GM12878 (cell line): ENCODE measurements around the gene CXXC5. TPM values are rescaled to one million over a fixed set of nuclear protein-coding genes. Genes with fewer than 3 reads are reported as not detected.
"Not testable (repeated sequence)": the region's sequence is repeated elsewhere in the genome, so short reads cannot be mapped to it uniquely, and the experiment has no call there.

Source experiments
- ATAC-seq: fragments of 200-7000 bp; cut with Tn5 transposase; 3 replicates; pipeline ENCODE4 v1.9.1; 2020; ENCODE audit warnings: mild to moderate bottlenecking, moderate library complexity
- BruUV-seq: library from RNA; stranded (reverse); fragments of 400-500 nt; replicated peaks from 2 replicates; lab custom pipeline; 2021; lab: Mats Ljungman, UMichigan
- CTCF ChIA-PET: fragments of 300-600 bp; sonication (Branson Sonifier 250); formaldehyde crosslinking; extraction: SDS; loops from one replicate; lab custom pipeline; 2021; ENCODE audit warnings: inconsistent platforms; lab: Yijun Ruan, JAX
- POLR2A ChIA-PET: fragments of 350-600 bp; formaldehyde crosslinking; extraction: SDS; loops from one replicate; lab custom pipeline; 2021; ENCODE audit warnings: inconsistent platforms; lab: Charles Lee
- RAD21 ChIA-PET: fragments of 300-600 bp; sonication (Branson Sonifier 250); formaldehyde crosslinking; loops from one replicate; lab custom pipeline; 2023; ENCODE audit warnings: antibody characterized with exemption; ENCODE audit not compliant: unreplicated experiment; lab: Charles Lee
- SMC1A ChIA-PET: fragments of 300-600 bp; sonication (Branson Sonifier 250); formaldehyde crosslinking; loops from one replicate; lab custom pipeline; 2023; ENCODE audit not compliant: unreplicated experiment, uncharacterized antibody; lab: Charles Lee
- DNase-seq: peaks from one replicate; pipeline ENCODE4 v3.0.0-alpha.2; 2011; ENCODE audit warnings: low read depth, low spot score
- FAIRE-seq: peaks from 3 replicates; lab custom pipeline; 2011; peaks lifted over from hg19 to GRCh38; lab: Jason Lieb, UNC
- H2AFZ ChIP-seq: 2 replicates; pipeline ENCODE4 v1.6.0; 2011; ENCODE audit warnings: low read depth, low read length, control low read depth; ENCODE audit not compliant: control insufficient read depth
- H3K27ac ChIP-seq: 2 replicates; pipeline ENCODE4 v1.5.1; 2011; ENCODE audit warnings: control low read depth; ENCODE audit not compliant: control insufficient read depth, insufficient read depth
- H3K27me3 ChIP-seq, 2 experiments: replicated peaks in 1 of 2; 2 replicates each; pipeline versions ENCODE4 v1.6.0 to v1.6.1; 2011; ENCODE audit warnings: low read length in 1 of 2; ENCODE audit not compliant: control insufficient read depth in 2 of 2, insufficient read depth in 2 of 2
- H3K36me3 ChIP-seq, 2 experiments: 2 replicates each; pipeline ENCODE4 v1.5.1; 2011; ENCODE audit warnings: low read length in 1 of 2; ENCODE audit not compliant: control insufficient read depth in 2 of 2, insufficient read depth in 2 of 2
- H3K4me1 ChIP-seq: 2 replicates; pipeline ENCODE4 v1.6.1; 2011; ENCODE audit warnings: mild to moderate bottlenecking, low read length, moderate library complexity, mixed read lengths; ENCODE audit not compliant: control insufficient read depth, insufficient read depth
- H3K4me2 ChIP-seq: 2 replicates; pipeline ENCODE4 v1.6.0; 2011; ENCODE audit warnings: control low read depth; ENCODE audit not compliant: control insufficient read depth, insufficient read depth
- H3K4me3 ChIP-seq: fragments of 200-600 bp; sonication (generic); 2 replicates; pipeline ENCODE4 v1.5.1; 2016
- H3K79me2 ChIP-seq: 2 replicates; pipeline ENCODE4 v1.6.0; 2011; ENCODE audit warnings: low read length; ENCODE audit not compliant: control insufficient read depth, insufficient read depth
- H3K9ac ChIP-seq: 2 replicates; pipeline ENCODE4 v1.8.0; 2011; ENCODE audit warnings: low read length, control low read depth, mixed read lengths; ENCODE audit not compliant: control insufficient read depth, insufficient read depth
- H3K9me3 ChIP-seq: replicated peaks from 3 replicates; pipeline ENCODE4 v1.5.1; 2011; ENCODE audit warnings: mild to moderate bottlenecking, low read length; ENCODE audit not compliant: control insufficient read depth, insufficient read depth
- H4K20me1 ChIP-seq: 2 replicates; pipeline ENCODE4 v1.6.0; 2011; ENCODE audit not compliant: control insufficient read depth, insufficient read depth
- FOS ChIP-seq: IDR thresholded peaks from 3 replicates; pipeline ENCODE4 v1.6.1; 2011; ENCODE audit warnings: borderline replicate concordance; ENCODE audit not compliant: insufficient read length; ENCODE audit errors: extremely low read depth
- MLLT1 ChIP-seq: fragments of 450-650 bp; IDR thresholded peaks from 2 replicates; pipeline ENCODE4 v1.6.1; 2016; ENCODE audit warnings: mild to moderate bottlenecking
- POLR2A ChIP-seq: IDR thresholded peaks from 2 replicates; pipeline ENCODE4 v1.6.1; 2011; ENCODE audit warnings: low read depth, mild to moderate bottlenecking, low read length
- POLR2AphosphoS5 ChIP-seq: IDR thresholded peaks from 2 replicates; pipeline ENCODE4 v1.6.1; 2011; ENCODE audit warnings: mild to moderate bottlenecking, low read length, inconsistent platforms
- SUZ12 ChIP-seq: fragments of 200-600 bp; sonication (generic); IDR thresholded peaks from one replicate; pipeline ENCODE4 v1.6.1; 2018; ENCODE audit warnings: antibody characterized with exemption, mild to moderate bottlenecking; ENCODE audit not compliant: unreplicated experiment
- TAF1 ChIP-seq: IDR thresholded peaks from 2 replicates; pipeline ENCODE4 v1.6.1; 2011; ENCODE audit warnings: mild to moderate bottlenecking, low read depth, low read length, borderline replicate concordance
- WGBS: methylation state at CpG from one replicate; pipeline ENCODE4 v1.1.6; 2016; ENCODE audit warnings: low lambda C conversion rate; ENCODE audit not compliant: insufficient replicate concordance, insufficient coverage; ENCODE audit errors: missing lambda C conversion rate; 5-methylcytosine and 5-hydroxymethylcytosine counted together
- in situ Hi-C: fragments of 300-500 bp; cut with MboI; formaldehyde crosslinking; loops from 9 replicates; pipeline ENCODE4 v1.14.3; 2018; ENCODE audit warnings: mixed read lengths
- intact Hi-C: fragments of 100-400 bp; cut with micrococcal nuclease; formaldehyde crosslinking; loops from one replicate; pipeline ENCODE4 v1.14.2; 2022; ENCODE audit not compliant: unreplicated experiment
- polyA plus RNA-seq, 11 experiments: library from polyadenylated mRNA; depleted of rRNA in 4 of 11; unstranded in 6 of 11; stranded (reverse) in 5 of 11; fragments of >200 nt; fragmentation: Nextera tagmentation in 4 of 11; fragmentation: Illumina TruSeq in 1 of 11; extraction: Ambion mirVana in 4 of 11; extraction: Trizol in 1 of 11; gene quantifications; 1 replicate in 1 of 11; 2 replicates in 10 of 11; pipeline versions ENCODE4 v1.2.1 to v1.2.3, GENCODE V29; 2011 to 2016; ENCODE audit warnings: inconsistent platforms in 2 of 11, missing spikeins in 2 of 11, low read depth in 1 of 11
- total RNA-seq, 4 experiments: library from RNA; depleted of rRNA in 3 of 4; stranded (reverse); fragments of >200 nt in 3 of 4; fragmentation: Illumina TruSeq in 1 of 4; extraction: Trizol in 1 of 4; gene quantifications; 2 replicates each; pipeline versions ENCODE4 v1.2.1 to v1.2.3, GENCODE V29; 2013 to 2021
- TF ChIP-seq, protein P1 (sequence below): IDR thresholded peaks from 2 replicates; pipeline ENCODE4 v1.6.1; 2011; ENCODE audit warnings: low read depth, low read length, improper control_type of control experiment, borderline replicate concordance
- TF ChIP-seq, protein P2 (sequence below), 3 experiments: IDR thresholded peaks in 2 of 3; conservative IDR thresholded peaks in 1 of 3; 2 replicates each; pipeline ENCODE4 v1.5.1; 2011; ENCODE audit warnings: low read depth in 3 of 3, low read length in 3 of 3, mild to moderate bottlenecking in 3 of 3, control low read depth in 2 of 3, moderate library complexity in 2 of 3, inconsistent platforms in 1 of 3, mixed read lengths in 1 of 3; ENCODE audit not compliant: control insufficient read depth in 2 of 3, insufficient read depth in 1 of 3; ENCODE audit errors: extremely low read depth in 1 of 3

CXXC5 gene
- total and polyA plus RNA-seq, 10 of the 15 experiments (the other 5 are each of a cell fraction or from before 2014, with no cell fraction given): 1.8 to 90.8 (median 40.7) TPM

DNA sequence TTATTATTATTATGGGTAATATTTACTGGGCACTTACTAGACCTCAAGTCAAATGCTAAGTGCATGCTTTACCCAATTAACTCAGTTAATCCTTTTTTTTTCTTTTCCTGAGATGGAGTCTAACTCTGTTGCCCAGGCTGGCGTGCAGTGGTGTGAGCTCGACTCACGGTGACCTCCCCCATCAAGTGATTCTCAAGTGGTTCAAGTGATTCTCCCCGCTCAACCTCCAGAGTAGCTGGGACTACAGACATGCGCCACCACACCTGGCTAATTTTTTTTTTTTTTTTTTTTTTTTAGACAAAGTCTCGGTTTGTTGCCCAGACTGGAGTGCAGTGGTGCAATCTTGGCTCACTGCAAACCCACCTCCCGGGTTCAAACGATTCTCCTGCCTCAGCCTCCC is 69.1 kb downstream of the CXXC5 start:
- ATAC-seq (no peak), DNase-seq (no peak), FAIRE-seq (no peak)
- ChIA-PET SMC1A (interaction anchor here (1.8 kb wide), 1 partner anchor 83 kb away, joined by 4 read pairs; no protein-coding TSS in a partner anchor), CTCF (interaction anchor here (1.0 kb wide), 1 partner anchor 427 kb away, joined by 3 read pairs; no protein-coding TSS in a partner anchor), POLR2A (no interaction called here), RAD21 (no interaction called here)
- no peak overlapping the region for H3K4me3 ChIP-seq
- H3K27ac ChIP-seq: no peak overlapping the region
- in situ Hi-C loops: no loop called here
- H3K27me3 ChIP-seq: peaks cover 0 to 3% of the 10 kb centered on the region in 2 experiments; a peak in 2 of 4 replicates
- no peak overlapping the region for H3K9ac ChIP-seq
- no peak for TF ChIP-seq POLR2AphosphoS5
- TF ChIP-seq, protein P1, sequence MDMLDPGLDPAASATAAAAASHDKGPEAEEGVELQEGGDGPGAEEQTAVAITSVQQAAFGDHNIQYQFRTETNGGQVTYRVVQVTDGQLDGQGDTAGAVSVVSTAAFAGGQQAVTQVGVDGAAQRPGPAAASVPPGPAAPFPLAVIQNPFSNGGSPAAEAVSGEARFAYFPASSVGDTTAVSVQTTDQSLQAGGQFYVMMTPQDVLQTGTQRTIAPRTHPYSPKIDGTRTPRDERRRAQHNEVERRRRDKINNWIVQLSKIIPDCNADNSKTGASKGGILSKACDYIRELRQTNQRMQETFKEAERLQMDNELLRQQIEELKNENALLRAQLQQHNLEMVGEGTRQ: no peak
- no peak for TF ChIP-seq MLLT1
- no peak for TF ChIP-seq SUZ12
- no peak for TF ChIP-seq TAF1
- TF ChIP-seq POLR2A: no peak
- TF ChIP-seq FOS: no peak
- TF ChIP-seq, protein P2, sequence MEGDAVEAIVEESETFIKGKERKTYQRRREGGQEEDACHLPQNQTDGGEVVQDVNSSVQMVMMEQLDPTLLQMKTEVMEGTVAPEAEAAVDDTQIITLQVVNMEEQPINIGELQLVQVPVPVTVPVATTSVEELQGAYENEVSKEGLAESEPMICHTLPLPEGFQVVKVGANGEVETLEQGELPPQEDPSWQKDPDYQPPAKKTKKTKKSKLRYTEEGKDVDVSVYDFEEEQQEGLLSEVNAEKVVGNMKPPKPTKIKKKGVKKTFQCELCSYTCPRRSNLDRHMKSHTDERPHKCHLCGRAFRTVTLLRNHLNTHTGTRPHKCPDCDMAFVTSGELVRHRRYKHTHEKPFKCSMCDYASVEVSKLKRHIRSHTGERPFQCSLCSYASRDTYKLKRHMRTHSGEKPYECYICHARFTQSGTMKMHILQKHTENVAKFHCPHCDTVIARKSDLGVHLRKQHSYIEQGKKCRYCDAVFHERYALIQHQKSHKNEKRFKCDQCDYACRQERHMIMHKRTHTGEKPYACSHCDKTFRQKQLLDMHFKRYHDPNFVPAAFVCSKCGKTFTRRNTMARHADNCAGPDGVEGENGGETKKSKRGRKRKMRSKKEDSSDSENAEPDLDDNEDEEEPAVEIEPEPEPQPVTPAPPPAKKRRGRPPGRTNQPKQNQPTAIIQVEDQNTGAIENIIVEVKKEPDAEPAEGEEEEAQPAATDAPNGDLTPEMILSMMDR (IDR thresholded peaks at IDR 0.05 in 2 of 3, conservative IDR thresholded peaks at IDR 0.05 in 1 of 3; ENCODE audit: control insufficient read depth in 2 of 3, extremely low read depth in 1 of 3, insufficient read depth in 1 of 3, low read depth in 3 of 3, low read length in 3 of 3): no peak
- intact Hi-C loops: no loop called here
- no peaks in the 10 kb centered on the region for H3K4me1 ChIP-seq
- no TSS peak for BruUV-seq
- no peaks in the 10 kb centered on the region for H4K20me1 ChIP-seq
- no peaks in the 10 kb centered on the region for H3K79me2 ChIP-seq
- peaks cover 1% of the 10 kb centered on the region; the same call in 1 of the 3 replicates for H3K9me3 ChIP-seq
- H3K36me3 ChIP-seq: no peaks in the 10 kb centered on the region
- no peak overlapping the region for H3K4me2 ChIP-seq
- 76% methylated on average over 7 of the region's 8 CpGs for whole genome bisulfite sequencing
- no peak overlapping the region for H2AFZ ChIP-seq

DNA sequence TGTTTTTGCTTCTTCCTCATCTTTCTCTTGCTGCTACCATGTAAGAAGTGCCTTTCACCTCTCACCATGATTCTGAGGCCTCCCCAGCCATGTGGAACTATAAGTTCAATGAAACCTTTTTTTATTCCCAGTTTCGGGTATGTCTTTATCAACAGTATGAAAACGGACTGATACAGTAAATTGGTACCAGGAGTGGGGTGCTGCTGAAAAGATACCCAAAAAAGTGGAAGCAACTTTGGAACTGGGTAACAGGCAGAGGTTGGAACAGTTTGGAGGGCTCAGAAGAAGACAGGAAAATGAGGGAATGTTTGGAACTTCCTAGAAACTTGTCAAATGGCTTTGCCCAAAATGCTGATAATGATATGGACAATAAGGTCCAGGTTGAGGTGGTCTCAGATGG is 70.3 kb downstream of the CXXC5 start:
- H3K9ac ChIP-seq, SMC1A ChIA-PET, DNase-seq, H2AFZ ChIP-seq, intact Hi-C loops, BruUV-seq, H3K79me2 ChIP-seq, FAIRE-seq, H4K20me1 ChIP-seq, H3K27ac ChIP-seq, H3K4me1 ChIP-seq, H3K9me3 ChIP-seq, H3K4me2 ChIP-seq, H3K36me3 ChIP-seq, ATAC-seq, in situ Hi-C loops, H3K4me3 ChIP-seq, CTCF ChIA-PET, RAD21 ChIA-PET, H3K27me3 ChIP-seq: not testable (repeated sequence)
- 50% methylated on average over 2 of the region's 2 CpGs for whole genome bisulfite sequencing
- POLR2A ChIA-PET: interaction anchor here (0.6 to 1.1 kb wide), 2 partner anchors 21 to 48 kb away, joined by 3 to 7 read pairs; no protein-coding TSS in a partner anchor
